Activated CD4-positive, alpha-beta memory T cell treated with anti-CD3 and anti-CD28 coated beads for 36 hours (primary cell): ENCODE data around the gene RAB10. TPM values are rescaled to one million over a fixed set of nuclear protein-coding genes. Genes with fewer than 3 reads are reported as not detected.
A peak's percentile ranks its signal among the peaks of the same experiment; 100 is the strongest.

ENCODE experiments used
- CTCF ChIA-PET: fragments of 350-600 bp; sonication (Branson Sonifier 250); formaldehyde crosslinking; loops from one replicate; lab custom pipeline; 2021; ENCODE audit warnings: antibody characterized with exemption, inconsistent platforms; lab: Charles Lee
- POLR2A ChIA-PET: fragments of 350-600 bp; sonication (Branson Sonifier 250); formaldehyde crosslinking; loops from one replicate; lab custom pipeline; 2021; ENCODE audit warnings: antibody characterized with exemption; lab: Charles Lee
- DNase-seq: peaks from one replicate; pipeline ENCODE4 v3.0.0-alpha.2; 2020
- H3K27ac Mint-ChIP-seq: one replicate; pipeline ENCODE4 v1.8.0; 2021; ENCODE audit warnings: mixed read lengths
- H3K27me3 Mint-ChIP-seq: one replicate; pipeline ENCODE4 v1.8.0; 2021; ENCODE audit warnings: mixed read lengths
- H3K36me3 Mint-ChIP-seq: one replicate; pipeline ENCODE4 v1.8.0; 2021; ENCODE audit warnings: mixed read lengths
- H3K4me1 Mint-ChIP-seq: one replicate; pipeline ENCODE4 v1.8.0; 2021; ENCODE audit warnings: low read depth, mixed read lengths
- H3K4me3 Mint-ChIP-seq: one replicate; pipeline ENCODE4 v1.8.0; 2021; ENCODE audit warnings: mild to moderate bottlenecking, mixed read lengths
- H3K9me3 Mint-ChIP-seq: one replicate; pipeline ENCODE4 v1.8.0; 2021; ENCODE audit warnings: mixed read lengths
- intact Hi-C: fragments of 100-400 bp; cut with micrococcal nuclease; formaldehyde crosslinking; loops from one replicate; pipeline ENCODE4 v1.15.1; 2023
- total RNA-seq, 2 experiments: library from RNA; stranded (reverse); gene quantifications; one replicate each; pipeline ENCODE4 v1.2.3, GENCODE V29; 2021

RAB10 gene
- total RNA-seq, 2 experiments from 2014 or later: 110 to 119 TPM

DNA sequence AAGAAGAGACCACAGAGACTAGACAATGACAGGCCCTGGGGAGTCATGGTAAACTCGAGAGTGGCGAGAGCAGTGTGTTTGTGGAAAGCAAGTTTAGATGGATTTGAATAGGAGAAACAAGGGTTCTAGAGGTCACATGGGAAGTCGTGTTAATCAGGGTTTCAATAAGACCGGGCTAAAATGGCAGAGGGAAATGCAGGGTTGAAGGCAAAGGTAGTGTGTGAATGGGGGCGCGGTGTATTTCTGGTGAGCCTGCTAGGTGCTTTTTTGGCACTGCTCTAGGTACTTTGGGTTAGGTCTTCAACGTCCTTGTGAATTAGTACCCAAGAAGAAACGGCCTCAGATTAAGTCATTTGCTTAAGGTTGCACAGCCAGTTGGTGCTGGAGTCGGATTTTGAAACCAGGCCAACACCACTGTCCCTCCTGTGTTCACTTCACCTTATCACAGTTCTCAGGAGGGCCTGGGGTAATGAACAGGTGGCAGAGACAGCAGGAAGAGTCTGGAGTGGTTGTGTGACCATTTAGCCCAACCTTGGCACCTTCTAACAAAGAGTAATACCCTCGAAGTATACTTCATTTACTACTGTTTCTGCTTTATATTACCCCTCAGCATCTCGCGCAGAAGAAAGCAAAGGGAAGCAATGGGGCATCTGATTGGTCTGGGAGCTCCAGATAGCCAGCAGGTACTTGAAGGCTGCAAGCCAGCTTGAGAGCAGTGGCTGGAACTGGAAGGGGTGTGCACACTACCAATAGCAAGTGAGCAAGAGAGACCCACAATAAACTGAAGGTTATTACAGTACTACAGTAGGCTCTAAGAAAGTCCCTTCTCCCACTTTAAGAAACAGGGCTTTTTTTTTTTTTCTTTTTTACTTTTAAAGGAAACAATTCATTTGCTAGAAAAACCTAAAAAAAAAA is 105.6 kb downstream of the RAB10 start:
- H3K27me3 Mint-ChIP-seq: no peaks in the 10 kb centered on the region
- no peaks in the 10 kb centered on the region for H3K4me1 Mint-ChIP-seq
- H3K9me3 Mint-ChIP-seq: no peaks in the 10 kb centered on the region
- intact Hi-C loops: loop anchor here (10.0 kb wide), 1 partner anchor 535 kb away; no protein-coding TSS in a partner anchor
- no peak for DNase-seq
- no peak overlapping the region for H3K4me3 Mint-ChIP-seq
- H3K36me3 Mint-ChIP-seq: peaks cover 5% of the 10 kb centered on the region
- CTCF ChIA-PET: no interaction called here
- POLR2A ChIA-PET: no interaction called here
- no peak overlapping the region for H3K27ac Mint-ChIP-seq

DNA sequence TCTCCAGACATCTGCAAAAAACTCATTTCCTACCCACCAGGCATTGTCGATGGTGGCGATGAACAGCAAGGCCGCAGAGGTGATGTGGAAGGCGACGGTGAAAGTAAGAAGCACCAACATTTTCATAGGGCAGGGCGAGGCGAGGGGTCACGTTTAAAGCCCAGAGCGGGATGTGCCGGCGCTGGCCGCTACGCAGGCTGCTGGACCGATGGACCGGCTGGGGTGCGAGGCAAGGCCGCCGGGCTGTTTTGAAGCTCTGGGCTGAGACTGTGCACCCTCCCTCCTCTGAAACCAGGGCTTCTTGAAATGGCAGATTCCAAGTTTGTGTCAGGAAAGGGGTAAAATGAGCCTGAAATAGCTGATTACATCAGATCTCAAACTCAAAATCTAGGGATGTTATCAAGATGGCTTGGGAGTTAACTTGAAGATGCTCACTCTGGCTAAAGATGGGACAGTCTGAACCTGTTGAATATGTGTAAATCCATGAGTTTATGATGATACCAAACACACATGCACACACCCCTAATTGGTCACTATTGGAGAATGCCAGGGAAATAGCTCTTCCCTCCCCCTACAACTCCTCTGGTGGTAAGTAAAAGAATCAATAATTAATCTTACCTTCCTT is 107.4 kb downstream of the RAB10 start:
- intact Hi-C loops: loop anchor here (10.0 kb wide), 1 partner anchor 536 kb away; no protein-coding TSS in a partner anchor
- Mint-ChIP-seq H3K27me3 (no peaks in the 10 kb centered on the region), H3K9me3 (no peaks in the 10 kb centered on the region), H3K27ac (no peak overlapping the region), H3K36me3 (no peaks in the 10 kb centered on the region), H3K4me1 (peaks cover 2% of the 10 kb centered on the region), H3K4me3 (no peak overlapping the region)
- CTCF ChIA-PET: interaction anchor here (0.7 to 9.1 kb wide), 3 partner anchors 53 to 191 kb away, joined by 3 to 90 read pairs (median 4); no protein-coding TSS in a partner anchor
- POLR2A ChIA-PET: interaction anchor here (0.8 kb wide), 1 partner anchor 157 kb away, joined by 3 read pairs; no protein-coding TSS in a partner anchor
- DNase-seq: no peak

DNA sequence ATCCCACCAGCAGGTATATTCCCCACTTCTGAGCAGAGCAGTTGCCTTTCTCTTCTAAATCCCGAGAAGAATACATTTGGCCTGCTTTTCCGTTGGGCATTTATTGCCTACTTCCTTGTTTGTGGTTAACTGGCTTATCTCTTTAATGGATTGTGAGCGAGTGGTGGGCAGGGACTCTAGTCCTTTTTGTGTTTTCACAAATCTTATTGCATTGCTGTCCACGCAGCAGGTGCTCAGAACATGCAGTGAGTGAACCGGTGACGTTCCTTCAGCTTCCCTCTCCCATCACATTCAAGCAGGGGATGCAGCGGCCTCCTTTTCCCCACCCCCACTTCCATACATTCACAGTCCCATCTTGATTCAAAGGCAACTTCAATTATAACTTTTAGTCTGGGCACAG is 110.1 kb downstream of the RAB10 start:
- ChIA-PET POLR2A (interaction anchor here (0.6 kb wide), 1 partner anchor 551 kb away, joined by 3 read pairs; no protein-coding TSS in a partner anchor), CTCF (interaction anchor here (0.7 to 9.1 kb wide), 9 partner anchors 56 to 436 kb away, joined by 3 to 90 read pairs (median 5); no protein-coding TSS in a partner anchor)
- H3K27me3 Mint-ChIP-seq: peaks cover 7% of the 10 kb centered on the region
- no peaks in the 10 kb centered on the region for H3K9me3 Mint-ChIP-seq
- H3K4me3 Mint-ChIP-seq: no peak overlapping the region
- intact Hi-C loops: loop anchor here (10.0 kb wide), 1 partner anchor 539 kb away; no protein-coding TSS in a partner anchor
- no peaks in the 10 kb centered on the region for H3K36me3 Mint-ChIP-seq
- H3K27ac Mint-ChIP-seq: no peak overlapping the region
- H3K4me1 Mint-ChIP-seq: peaks cover 2% of the 10 kb centered on the region
- DNase-seq: no peak

DNA sequence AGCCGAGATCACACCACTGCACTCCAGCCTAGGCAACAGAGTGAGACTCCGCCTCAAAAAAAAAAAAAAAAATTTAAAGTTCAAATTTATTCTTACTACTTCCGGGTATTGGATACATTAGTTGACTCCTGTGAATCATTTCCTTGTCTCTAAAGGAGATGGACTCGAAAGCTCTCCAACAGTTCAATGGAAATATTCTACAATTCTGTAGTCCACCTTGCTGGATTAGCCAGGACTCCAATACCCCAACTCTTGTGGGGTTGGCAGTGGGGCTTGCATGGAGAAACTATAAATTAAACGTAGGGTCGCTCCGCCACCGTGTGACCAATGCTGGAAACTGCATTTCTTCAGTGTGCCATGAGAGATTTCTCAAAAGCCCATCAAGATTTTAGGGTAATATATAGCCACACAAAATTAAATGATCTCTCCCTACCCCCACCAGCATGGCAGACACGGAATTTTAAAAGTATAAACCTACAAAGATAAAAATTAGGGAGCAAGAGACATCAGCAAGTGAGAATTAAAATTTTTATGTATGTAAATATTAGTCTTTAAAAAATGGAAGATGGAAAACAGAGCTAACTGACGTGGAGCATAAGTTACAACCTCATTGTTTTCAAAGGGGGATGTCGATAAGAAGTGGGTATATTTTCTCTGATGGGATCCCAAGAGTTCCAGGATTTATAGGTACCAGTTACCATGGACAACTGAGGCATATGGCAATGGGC is 111.2 kb downstream of the RAB10 start:
- no peak overlapping the region for H3K27ac Mint-ChIP-seq
- H3K27me3 Mint-ChIP-seq: peaks cover 13% of the 10 kb centered on the region
- ChIA-PET CTCF (interaction anchor here (0.7 to 9.1 kb wide), 19 partner anchors 22 to 538 kb away, joined by 3 to 90 read pairs (median 5); partner anchors contain the start of gene RAB10), POLR2A (interaction anchor here (0.6 kb wide), 1 partner anchor 552 kb away, joined by 3 read pairs; no protein-coding TSS in a partner anchor)
- H3K4me1 Mint-ChIP-seq: peaks cover 2% of the 10 kb centered on the region
- no peak overlapping the region for H3K4me3 Mint-ChIP-seq
- H3K36me3 Mint-ChIP-seq: no peaks in the 10 kb centered on the region
- intact Hi-C loops: loop anchor here (1.0 to 10.0 kb wide), 5 partner anchors 58 to 540 kb away; no protein-coding TSS in a partner anchor
- no peaks in the 10 kb centered on the region for H3K9me3 Mint-ChIP-seq
- DNase-seq: peak; percentile 78

DNA sequence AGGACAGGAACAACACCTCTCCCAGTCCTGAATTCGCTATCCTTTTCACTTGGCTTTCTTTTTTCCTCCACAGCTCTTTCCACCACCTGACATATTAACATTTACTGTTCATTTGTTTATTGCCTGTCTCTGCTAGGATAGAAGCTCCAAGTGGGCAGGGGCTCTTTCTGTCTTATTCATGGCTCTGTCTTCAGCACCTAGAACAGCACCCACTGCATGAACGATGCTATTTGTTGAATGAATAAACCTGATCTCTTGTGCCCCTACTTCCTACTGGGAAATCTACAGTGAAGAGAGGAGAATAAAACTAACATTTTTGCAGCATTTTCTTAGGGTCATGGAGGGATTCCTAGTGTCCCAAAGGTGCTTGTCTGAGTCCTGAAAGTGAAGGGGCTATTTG is 114.6 kb downstream of the RAB10 start:
- no peaks in the 10 kb centered on the region for H3K9me3 Mint-ChIP-seq
- intact Hi-C loops: loop anchor here (5.0 to 10.0 kb wide), 2 partner anchors 61 to 544 kb away; no protein-coding TSS in a partner anchor
- CTCF ChIA-PET: interaction anchor here (1.4 to 9.1 kb wide), 2 partner anchors 60 to 157 kb away, joined by 6 to 90 read pairs; no protein-coding TSS in a partner anchor
- no peak overlapping the region for H3K27ac Mint-ChIP-seq
- POLR2A ChIA-PET: no interaction called here
- no peak overlapping the region for H3K4me3 Mint-ChIP-seq
- no peak for DNase-seq
- peaks cover 2% of the 10 kb centered on the region for H3K4me1 Mint-ChIP-seq
- no peaks in the 10 kb centered on the region for H3K36me3 Mint-ChIP-seq
- H3K27me3 Mint-ChIP-seq: peaks cover 18% of the 10 kb centered on the region

DNA sequence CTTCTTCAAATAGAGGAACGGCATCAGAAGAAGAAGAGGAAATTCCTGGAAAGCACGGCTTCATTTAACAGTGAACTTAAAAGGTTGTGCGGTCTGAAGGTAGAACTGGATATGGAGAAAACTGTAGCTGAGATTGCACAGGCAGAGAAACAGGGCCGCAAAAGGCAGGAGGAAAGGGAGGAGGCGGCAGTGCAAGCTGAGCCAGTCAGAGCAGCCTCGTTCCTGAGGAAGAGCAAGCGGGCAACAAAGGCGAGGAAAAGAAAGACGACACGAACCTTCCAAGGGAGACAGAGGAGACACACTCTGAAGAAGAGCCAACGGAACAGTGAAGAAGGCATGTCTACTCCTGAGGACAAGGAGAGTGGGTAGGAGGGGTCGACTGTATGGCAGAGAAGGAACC is 116.4 kb downstream of the RAB10 start:
- ChIA-PET CTCF (no interaction called here), POLR2A (no interaction called here)
- no peak overlapping the region for H3K27ac Mint-ChIP-seq

DNA sequence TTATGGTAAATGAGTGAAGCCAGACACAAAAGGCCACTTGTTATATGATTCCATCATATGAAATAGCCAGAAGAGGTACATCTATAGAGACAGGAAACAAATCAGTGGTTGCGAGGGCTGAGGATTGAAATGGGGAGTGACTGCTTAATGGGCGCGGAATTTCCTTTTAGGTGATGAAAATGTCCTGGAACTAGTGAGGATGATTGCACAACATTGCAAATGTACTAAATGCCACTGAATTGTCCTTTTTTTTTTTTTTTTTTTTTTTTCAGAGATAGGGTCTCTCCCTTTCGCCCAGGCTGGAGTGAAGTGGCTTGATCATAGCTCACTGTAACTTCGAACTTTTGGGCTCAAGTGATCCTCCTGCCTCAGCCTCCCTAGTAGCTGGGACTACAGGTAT is 123.7 kb downstream of the RAB10 start:
- Mint-ChIP-seq H3K36me3 (no peaks in the 10 kb centered on the region), H3K27ac (no peak overlapping the region), H3K4me1 (no peaks in the 10 kb centered on the region), H3K9me3 (no peaks in the 10 kb centered on the region), H3K4me3 (no peak overlapping the region), H3K27me3 (no peaks in the 10 kb centered on the region)
- ChIA-PET CTCF (no interaction called here), POLR2A (no interaction called here)
- intact Hi-C loops: no loop called here
- no peak for DNase-seq

More for the DNA sequence above, 116.4 kb downstream of the RAB10 start:
- no peak overlapping the region for H3K4me3 Mint-ChIP-seq
- no peaks in the 10 kb centered on the region for H3K4me1 Mint-ChIP-seq
- peaks cover 18% of the 10 kb centered on the region for H3K27me3 Mint-ChIP-seq
- intact Hi-C loops: no loop called here
- no peak for DNase-seq
- H3K9me3 Mint-ChIP-seq: no peaks in the 10 kb centered on the region
- no peaks in the 10 kb centered on the region for H3K36me3 Mint-ChIP-seq

DNA sequence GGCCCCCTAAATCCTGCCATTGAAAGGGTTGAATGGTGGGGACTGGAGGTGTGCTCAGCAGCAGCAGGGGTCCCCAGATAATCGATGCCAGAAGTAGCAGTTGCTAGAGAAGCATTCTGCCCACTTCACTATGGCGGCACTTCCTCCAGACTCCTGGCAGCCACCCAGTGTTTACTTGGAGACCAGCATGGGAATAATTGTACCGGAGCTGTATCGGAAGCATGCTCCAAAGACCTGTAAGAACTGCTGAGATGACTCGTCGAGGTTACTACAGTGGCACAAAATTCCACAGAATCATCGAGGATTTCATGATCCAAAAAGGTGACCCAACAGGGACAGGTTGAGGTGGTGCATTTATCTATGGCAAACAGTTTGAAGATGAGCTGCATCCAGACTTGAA is 128.0 kb downstream of the RAB10 start:
- intact Hi-C loops: no loop called here

DNA sequence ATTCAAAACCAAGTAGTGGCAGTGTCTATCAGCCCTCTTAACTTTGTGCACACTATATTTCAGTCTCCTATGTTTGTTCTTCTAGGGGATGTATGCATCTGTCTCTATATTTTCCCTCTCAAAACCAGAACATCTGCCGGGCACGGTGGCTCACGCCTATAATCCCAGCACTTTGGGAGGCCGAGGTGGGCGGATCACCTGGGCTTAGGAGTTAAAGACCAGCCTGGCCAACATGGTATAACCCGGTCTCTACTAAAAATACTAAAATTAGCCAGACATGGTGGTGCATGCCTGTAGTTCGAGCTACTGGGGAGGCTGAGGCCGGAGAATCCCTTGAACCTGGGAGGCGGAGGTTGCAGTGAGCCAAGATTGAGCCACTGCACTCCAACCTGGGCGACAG is 129.1 kb downstream of the RAB10 start:
- POLR2A ChIA-PET: no interaction called here
- intact Hi-C loops: no loop called here

More for the DNA sequence above, 128.0 kb downstream of the RAB10 start:
- ChIA-PET CTCF (interaction anchor here (1.2 kb wide), 1 partner anchor 23 kb away, joined by 3 read pairs; no protein-coding TSS in a partner anchor), POLR2A (no interaction called here)
- Mint-ChIP-seq H3K27ac (no peak overlapping the region), H3K4me1 (no peaks in the 10 kb centered on the region), H3K4me3 (no peak overlapping the region), H3K9me3 (no peaks in the 10 kb centered on the region), H3K36me3 (no peaks in the 10 kb centered on the region), H3K27me3 (no peaks in the 10 kb centered on the region)
- DNase-seq: no peak

DNA sequence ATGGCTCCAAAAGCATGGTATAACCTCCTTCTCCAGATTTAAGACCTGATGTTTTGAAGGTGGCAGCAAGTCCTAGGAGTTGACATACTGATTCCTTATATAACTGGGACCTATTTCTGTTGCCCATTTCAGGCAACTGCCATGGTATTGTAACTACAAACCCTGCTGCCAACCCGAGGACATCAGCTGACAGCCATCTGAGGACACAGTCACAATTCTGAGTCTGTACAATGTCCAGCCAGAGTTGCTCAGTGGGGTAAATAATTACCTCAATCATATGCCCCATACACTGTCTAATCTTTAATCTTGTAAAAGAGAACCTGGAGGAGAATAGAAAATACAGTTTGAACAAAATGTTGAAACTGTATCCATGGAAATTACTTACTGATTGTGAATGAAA is 130.3 kb downstream of the RAB10 start:
- intact Hi-C loops: no loop called here

More for the DNA sequence above, 129.1 kb downstream of the RAB10 start:
- Mint-ChIP-seq H3K27me3 (no peaks in the 10 kb centered on the region), H3K36me3 (no peaks in the 10 kb centered on the region), H3K4me1 (no peaks in the 10 kb centered on the region), H3K4me3 (no peak overlapping the region), H3K9me3 (no peaks in the 10 kb centered on the region), H3K27ac (no peak overlapping the region)
- CTCF ChIA-PET: no interaction called here
- no peak for DNase-seq

DNA sequence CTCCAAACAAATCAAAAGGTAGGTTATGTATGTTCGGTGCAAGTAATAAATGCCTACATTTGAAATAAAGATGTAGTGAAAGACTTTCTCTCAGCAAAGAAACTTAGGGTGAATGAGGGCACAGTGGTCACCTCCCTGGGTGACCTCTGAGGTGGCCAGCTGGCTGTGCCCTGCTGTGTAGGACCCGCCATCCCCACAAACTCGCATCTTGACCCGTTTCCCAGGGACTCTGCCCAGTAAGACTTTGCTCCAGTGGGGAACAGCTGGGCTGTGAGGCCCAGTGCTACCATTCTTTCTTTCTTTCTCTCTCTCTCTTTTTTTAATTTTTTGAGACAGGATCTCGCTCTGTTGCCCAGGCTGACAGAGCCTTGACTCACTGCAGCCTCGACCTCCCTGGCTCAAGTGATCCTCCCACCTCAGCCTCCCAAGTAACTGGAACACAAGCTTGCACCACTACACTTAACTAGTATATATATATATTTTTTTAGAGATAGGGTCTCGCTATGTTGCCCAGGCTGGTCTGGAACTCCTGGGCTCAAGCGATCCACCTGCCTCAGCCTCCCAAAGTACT is 130.8 kb downstream of the RAB10 start:
- POLR2A ChIA-PET: no interaction called here
- no peaks in the 10 kb centered on the region for H3K27me3 Mint-ChIP-seq

More for the DNA sequence above, 130.3 kb downstream of the RAB10 start:
- Mint-ChIP-seq H3K9me3 (no peaks in the 10 kb centered on the region), H3K27ac (no peak overlapping the region), H3K4me1 (no peaks in the 10 kb centered on the region), H3K36me3 (no peaks in the 10 kb centered on the region), H3K27me3 (no peaks in the 10 kb centered on the region), H3K4me3 (no peak overlapping the region)
- CTCF ChIA-PET: no interaction called here
- POLR2A ChIA-PET: no interaction called here
- DNase-seq: no peak

More for the DNA sequence above, 130.8 kb downstream of the RAB10 start:
- CTCF ChIA-PET: no interaction called here
- DNase-seq: no peak
- intact Hi-C loops: no loop called here
- Mint-ChIP-seq H3K27ac (no peak overlapping the region), H3K36me3 (no peaks in the 10 kb centered on the region), H3K9me3 (no peaks in the 10 kb centered on the region), H3K4me3 (no peak overlapping the region), H3K4me1 (no peaks in the 10 kb centered on the region)
